Natural killer cell (primary cell): ENCODE data around the gene ISY1. TPM values are rescaled to one million over a fixed set of nuclear protein-coding genes. Genes with fewer than 3 reads are reported as not detected.

Source experiments
- ATAC-seq, 3 donors: fragments of 150-1000 bp in 2 of 3; fragments of 200-7000 bp in 1 of 3; cut with Tn5 transposase; 1 replicate in 1 of 3; 2 replicates in 2 of 3; pipeline ENCODE4 v1.10.0; 2021; ENCODE audit warnings: mild to moderate bottlenecking in 2 of 3, moderate library complexity in 2 of 3
- DNase-seq, 2 donors: peaks; one replicate each; pipeline versions ENCODE4 v3.0.0 to v3.0.0-alpha.2; 2013 to 2021; ENCODE audit warnings: mixed read lengths in 1 of 2
- H3K27ac ChIP-seq: one replicate; pipeline ENCODE4 v1.5.1; 2013; ENCODE audit warnings: mild to moderate bottlenecking, low read length
- H3K27me3 ChIP-seq: one replicate; pipeline ENCODE4 v1.6.1; 2013; ENCODE audit warnings: low read length; ENCODE audit not compliant: control insufficient read depth, insufficient read depth
- H3K36me3 ChIP-seq: one replicate; pipeline ENCODE4 v1.6.1; 2013; ENCODE audit warnings: low read length; ENCODE audit not compliant: control insufficient read depth, insufficient read depth
- H3K4me1 ChIP-seq: one replicate; pipeline ENCODE4 v1.6.1; 2013; ENCODE audit warnings: low read length; ENCODE audit not compliant: control insufficient read depth, insufficient read depth
- H3K4me3 ChIP-seq: one replicate; pipeline ENCODE4 v1.5.1; 2013; ENCODE audit warnings: low read length
- H3K9me3 ChIP-seq: one replicate; pipeline ENCODE4 v1.6.1; 2013; ENCODE audit warnings: low read length; ENCODE audit not compliant: control insufficient read depth, insufficient read depth
- H3K27ac Mint-ChIP-seq, 2 donors: one replicate each; pipeline ENCODE4 v1.8.0; 2022; ENCODE audit warnings: mild to moderate bottlenecking in 2 of 2, mixed read lengths in 2 of 2, moderate library complexity in 1 of 2
- H3K27me3 Mint-ChIP-seq, 2 donors: one replicate each; pipeline ENCODE4 v1.8.0; 2022; ENCODE audit warnings: low read depth in 2 of 2, mixed read lengths in 2 of 2
- H3K36me3 Mint-ChIP-seq: one replicate; pipeline ENCODE4 v1.8.0; 2022; ENCODE audit warnings: mixed read lengths
- H3K4me1 Mint-ChIP-seq, 2 donors: one replicate each; pipeline ENCODE4 v1.8.0; 2022; ENCODE audit warnings: mixed read lengths in 2 of 2
- H3K4me3 Mint-ChIP-seq: one replicate; pipeline ENCODE4 v1.8.0; 2022; ENCODE audit warnings: mild to moderate bottlenecking, moderate library complexity, mixed read lengths
- H3K9me3 Mint-ChIP-seq, 2 donors: one replicate each; pipeline ENCODE4 v1.8.0; 2022; ENCODE audit warnings: mixed read lengths in 2 of 2
- WGBS: methylation state at CpG from one replicate; pipeline ENCODE4 v1.1.7; 2013; ENCODE audit warnings: missing lambda C conversion rate; ENCODE audit not compliant: insufficient coverage; 5-methylcytosine and 5-hydroxymethylcytosine counted together
- intact Hi-C: fragments of 100-400 bp; cut with micrococcal nuclease; formaldehyde crosslinking; loops from one replicate; pipeline ENCODE4 v1.14.2; 2022
- total RNA-seq, 4 donors: library from RNA; stranded (reverse); fragments of 120-200 nt in 1 of 4; gene quantifications; one replicate each; pipeline versions ENCODE4 v1.2.3 to v1.2.4, GENCODE V29; 2013 to 2022
- TF ChIP-seq, protein P1 (sequence below): fragments of 200-600 bp; IDR thresholded peaks from one replicate; pipeline ENCODE4 v1.8.0; 2022; ENCODE audit warnings: antibody characterized with exemption

The ISY1 gene
- 10 to 100 TPM; 51.9 to 58.2 (median 56.1) TPM for total RNA-seq
- 39.5 TPM for total RNA-seq (2013)

DNA sequence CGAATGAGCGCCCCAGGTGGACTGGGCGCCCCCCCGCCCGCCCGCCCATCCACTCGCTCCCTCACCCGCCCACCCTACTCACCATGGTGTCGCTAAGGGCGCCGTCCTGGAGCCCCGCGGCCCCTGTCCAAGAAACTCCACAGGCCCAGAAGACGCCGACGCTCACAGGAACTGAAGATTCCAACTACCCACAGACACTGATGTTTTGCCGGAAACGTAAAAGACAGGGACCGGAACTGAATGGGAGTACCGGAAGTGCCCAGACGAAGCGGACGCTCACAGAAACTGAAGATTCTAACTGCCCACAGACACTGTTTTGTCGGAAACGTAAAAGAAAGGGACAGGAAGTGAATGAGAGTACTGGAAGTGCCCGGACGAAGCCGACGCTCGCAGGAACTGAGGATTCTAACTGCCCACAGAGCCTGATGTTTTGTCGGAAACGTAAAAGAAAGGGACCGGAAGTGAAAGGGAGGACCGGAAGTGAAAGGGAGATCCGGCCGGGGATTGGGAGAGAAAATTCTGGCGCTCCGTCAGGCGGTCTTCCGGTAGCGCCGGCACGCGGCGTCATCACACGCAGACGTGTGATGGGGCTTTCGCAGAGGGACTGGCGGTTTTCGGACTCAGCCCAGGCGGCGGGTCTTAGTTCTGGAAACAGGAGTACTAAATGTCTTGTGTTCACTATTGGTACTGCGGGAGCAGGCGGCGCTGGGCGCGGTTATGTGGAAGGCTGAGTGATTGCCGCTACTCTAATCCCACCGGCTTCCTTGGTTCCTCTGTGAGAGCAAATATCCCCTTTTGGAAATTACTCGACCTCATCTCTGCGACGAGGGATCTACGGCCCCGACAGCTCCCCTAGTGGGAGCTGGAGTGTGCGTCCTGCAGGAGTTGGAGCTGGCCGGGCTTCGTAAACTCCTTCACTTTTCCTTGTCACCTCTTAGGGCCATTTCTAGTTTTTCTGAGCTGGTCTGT is at the start of gene ISY1:
ISY1 (minus strand) TSS at position 173 of the 969 bp plus-strand sequence; CDS start at position 85, 88 bp downstream.
- intact Hi-C loops, result loop anchor here (1.0 kb wide), 2 partner anchors 22 to 41 kb away; partner anchors contain the start of gene CNBP
- TF ChIP-seq, protein P1, sequence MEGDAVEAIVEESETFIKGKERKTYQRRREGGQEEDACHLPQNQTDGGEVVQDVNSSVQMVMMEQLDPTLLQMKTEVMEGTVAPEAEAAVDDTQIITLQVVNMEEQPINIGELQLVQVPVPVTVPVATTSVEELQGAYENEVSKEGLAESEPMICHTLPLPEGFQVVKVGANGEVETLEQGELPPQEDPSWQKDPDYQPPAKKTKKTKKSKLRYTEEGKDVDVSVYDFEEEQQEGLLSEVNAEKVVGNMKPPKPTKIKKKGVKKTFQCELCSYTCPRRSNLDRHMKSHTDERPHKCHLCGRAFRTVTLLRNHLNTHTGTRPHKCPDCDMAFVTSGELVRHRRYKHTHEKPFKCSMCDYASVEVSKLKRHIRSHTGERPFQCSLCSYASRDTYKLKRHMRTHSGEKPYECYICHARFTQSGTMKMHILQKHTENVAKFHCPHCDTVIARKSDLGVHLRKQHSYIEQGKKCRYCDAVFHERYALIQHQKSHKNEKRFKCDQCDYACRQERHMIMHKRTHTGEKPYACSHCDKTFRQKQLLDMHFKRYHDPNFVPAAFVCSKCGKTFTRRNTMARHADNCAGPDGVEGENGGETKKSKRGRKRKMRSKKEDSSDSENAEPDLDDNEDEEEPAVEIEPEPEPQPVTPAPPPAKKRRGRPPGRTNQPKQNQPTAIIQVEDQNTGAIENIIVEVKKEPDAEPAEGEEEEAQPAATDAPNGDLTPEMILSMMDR, result peak; percentile 62
- Mint-ChIP-seq H3K4me3 (peak within 1 kb of the TSS; percentile 98), H3K36me3 (no peaks in the 10 kb centered on the region), H3K4me1 (peaks cover 37 to 39% of the 10 kb centered on the region in 2 donors), H3K9me3 (no peaks in the 10 kb centered on the region), H3K27ac (peak within 1 kb of the TSS; percentile 96 to 99), H3K27me3 (no peaks in the 10 kb centered on the region)
- Histone ChIP-seq H3K27me3 (no peaks in the 10 kb centered on the region), H3K4me3 (peak within 1 kb of the TSS; percentile 65), H3K4me1 (peaks cover 15% of the 10 kb centered on the region), H3K9me3 (no peaks in the 10 kb centered on the region), H3K36me3 (peaks cover 25% of the 10 kb centered on the region), H3K27ac (peak within 1 kb of the TSS; percentile 87)
- under 1% methylated on average over 59 of the region's 67 CpGs for WGBS
- ATAC-seq (peak; percentile 78 to 90 (median 86)), DNase-seq (peak; percentile 79 to 97)

DNA sequence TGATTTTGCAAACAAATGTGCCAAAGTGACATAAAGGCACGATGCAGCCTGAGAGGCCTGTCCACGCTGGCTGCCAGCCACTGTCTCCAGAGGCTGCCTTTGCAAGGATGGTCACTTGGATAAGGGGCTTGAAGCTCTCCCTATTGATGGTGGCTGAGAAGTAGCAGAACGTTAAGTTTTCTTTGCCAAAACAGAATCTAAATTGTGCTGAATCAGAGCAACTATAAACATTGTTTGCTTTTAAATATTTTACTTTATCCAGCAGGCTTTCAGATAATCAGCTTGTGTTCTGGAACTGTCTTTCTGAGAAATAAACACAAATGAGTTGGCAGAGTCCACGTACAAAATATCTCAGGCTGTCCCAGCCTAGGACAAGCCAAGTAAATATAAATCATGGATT is 46.6 kb upstream of the ISY1 start:
- no peaks in the 10 kb centered on the region for H3K36me3 Mint-ChIP-seq
- H3K4me3 Mint-ChIP-seq, result no peak overlapping the region
- no peak overlapping the region for H3K4me3 ChIP-seq
- no peak overlapping the region for H3K27ac Mint-ChIP-seq
- no peaks in the 10 kb centered on the region for H3K9me3 ChIP-seq
- TF ChIP-seq, protein P1, result no peak
- no peaks in the 10 kb centered on the region for H3K27me3 ChIP-seq
- H3K27me3 Mint-ChIP-seq, result peaks cover 0 to 3% of the 10 kb centered on the region in 2 donors
- WGBS, result 98% methylated on average over 2 of the region's 4 CpGs
- no peak for DNase-seq
- intact Hi-C loops, result no loop called here
- ATAC-seq, result no peak
- H3K36me3 ChIP-seq, result no peaks in the 10 kb centered on the region
- no peak overlapping the region for H3K27ac ChIP-seq
- no peaks in the 10 kb centered on the region for H3K9me3 Mint-ChIP-seq
- H3K4me1 ChIP-seq, result no peaks in the 10 kb centered on the region
- no peaks in the 10 kb centered on the region for H3K4me1 Mint-ChIP-seq

DNA sequence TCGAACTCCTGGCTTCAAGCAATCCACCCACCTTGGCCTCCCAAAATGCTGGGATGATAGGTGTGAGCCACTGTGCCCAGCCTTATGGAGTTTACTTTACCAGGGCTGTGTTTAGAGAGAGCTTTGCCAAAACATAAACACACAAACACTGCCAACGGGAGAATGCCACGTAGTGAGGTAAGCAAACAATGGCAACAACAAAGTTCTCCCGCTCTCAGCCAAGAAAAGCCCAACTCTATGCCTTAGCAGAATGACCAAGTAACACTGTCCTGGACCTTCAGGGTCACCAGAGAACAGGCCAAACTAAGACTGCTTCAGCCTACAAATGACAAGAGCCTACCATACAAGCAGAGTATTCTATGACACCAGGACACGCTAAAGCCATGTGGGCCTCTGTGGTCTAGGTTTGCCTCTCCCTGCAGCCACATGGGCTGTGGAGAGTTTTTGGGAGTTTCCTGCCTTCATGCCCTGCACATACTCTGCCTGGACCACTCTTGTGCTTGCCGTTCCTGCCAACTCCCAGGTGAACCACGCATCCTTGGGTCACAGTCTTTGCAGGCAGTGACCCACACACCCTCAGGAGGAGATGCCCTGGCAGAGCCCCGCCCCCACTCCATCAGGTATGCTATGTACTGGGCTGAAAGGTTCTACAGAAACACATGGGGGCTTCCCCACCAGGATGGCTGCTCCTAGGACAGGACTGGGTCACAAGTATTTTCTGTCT is 44.4 kb upstream of the ISY1 start:
- H3K27ac Mint-ChIP-seq, result no peak overlapping the region
- no peaks in the 10 kb centered on the region for H3K4me1 Mint-ChIP-seq

More for the DNA sequence above, 44.4 kb upstream of the ISY1 start:
- Histone ChIP-seq H3K27me3 (no peaks in the 10 kb centered on the region), H3K4me1 (no peaks in the 10 kb centered on the region), H3K27ac (no peak overlapping the region), H3K9me3 (no peaks in the 10 kb centered on the region), H3K4me3 (no peak overlapping the region), H3K36me3 (no peaks in the 10 kb centered on the region)
- intact Hi-C loops, result no loop called here
- ATAC-seq, result no peak
- no peak for DNase-seq
- H3K9me3 Mint-ChIP-seq, result no peaks in the 10 kb centered on the region
- TF ChIP-seq, protein P1, result no peak
- no peaks in the 10 kb centered on the region for H3K36me3 Mint-ChIP-seq
- no peak overlapping the region for H3K4me3 Mint-ChIP-seq
- H3K27me3 Mint-ChIP-seq, result peaks cover 0 to 3% of the 10 kb centered on the region in 2 donors
- WGBS, result 91% methylated on average over 8 of the region's 8 CpGs
